HFF-Myc (cell line): Measurements from ENCODE around the gene CDCA7.
"Not testable (repeated sequence)": the region's sequence is repeated elsewhere in the genome, so short reads cannot be mapped to it uniquely, and the experiment has no call there.

Experiments
- DNase-seq: peaks from one replicate; pipeline ENCODE4 v3.0.0-alpha.2; 2011; ENCODE audit warnings: low read depth; ENCODE audit errors: extremely low read depth
- H3K4me3 ChIP-seq: replicated peaks from 2 replicates; pipeline ENCODE4 v1.5.1; 2011; ENCODE audit warnings: low read depth, mild to moderate bottlenecking, control low read depth, low read length
- CTCF ChIP-seq: IDR thresholded peaks from 2 replicates; pipeline ENCODE4 v1.5.1; 2012; ENCODE audit warnings: mild to moderate bottlenecking, low read depth, low read length, control low read depth; ENCODE audit errors: missing control alignments

The CDCA7 gene

DNA sequence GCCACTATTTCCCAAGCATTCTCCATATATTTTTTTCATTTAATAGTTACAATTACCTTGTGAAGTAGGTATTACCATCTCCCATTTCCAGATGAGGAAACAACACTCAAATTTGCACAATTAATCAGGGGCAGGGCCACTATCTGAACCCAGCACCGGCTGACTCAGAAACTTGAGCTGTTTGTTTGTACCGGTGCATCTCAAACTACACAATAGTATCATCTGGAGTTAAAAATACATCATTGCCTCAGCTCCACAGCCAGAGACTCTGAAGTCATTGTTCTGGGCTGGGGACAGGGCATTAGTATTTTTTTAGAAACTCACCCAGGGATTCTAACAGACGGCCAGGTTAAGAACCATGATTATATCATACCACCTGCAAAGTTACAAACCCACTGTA lies 55.9 kb downstream of the CDCA7 start:
- H3K4me3 ChIP-seq, result no peak overlapping the region
- TF ChIP-seq CTCF, result no peak
- DNase-seq, result no peak

DNA sequence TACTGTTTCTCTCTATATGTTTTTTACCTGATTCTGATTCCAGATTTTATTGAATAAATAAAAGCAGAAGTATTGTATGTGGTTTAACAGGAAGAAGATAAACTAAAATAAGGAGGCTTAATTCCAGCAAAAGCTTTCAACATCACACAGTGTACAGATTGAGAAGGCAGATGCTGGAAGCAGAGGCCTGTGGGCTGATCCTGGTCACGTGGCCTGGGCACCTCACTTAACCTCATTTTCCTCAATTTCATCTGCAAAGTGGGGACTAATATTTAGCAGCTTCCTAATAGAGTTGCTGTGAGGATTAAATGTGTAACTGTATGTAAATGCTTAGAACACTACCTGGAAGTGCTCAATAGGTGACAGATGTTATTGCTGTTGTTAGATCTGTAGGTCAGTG lies 58.0 kb downstream of the CDCA7 start:
- DNase-seq, result no peak
- no peak overlapping the region for H3K4me3 ChIP-seq
- TF ChIP-seq CTCF, result no peak

DNA sequence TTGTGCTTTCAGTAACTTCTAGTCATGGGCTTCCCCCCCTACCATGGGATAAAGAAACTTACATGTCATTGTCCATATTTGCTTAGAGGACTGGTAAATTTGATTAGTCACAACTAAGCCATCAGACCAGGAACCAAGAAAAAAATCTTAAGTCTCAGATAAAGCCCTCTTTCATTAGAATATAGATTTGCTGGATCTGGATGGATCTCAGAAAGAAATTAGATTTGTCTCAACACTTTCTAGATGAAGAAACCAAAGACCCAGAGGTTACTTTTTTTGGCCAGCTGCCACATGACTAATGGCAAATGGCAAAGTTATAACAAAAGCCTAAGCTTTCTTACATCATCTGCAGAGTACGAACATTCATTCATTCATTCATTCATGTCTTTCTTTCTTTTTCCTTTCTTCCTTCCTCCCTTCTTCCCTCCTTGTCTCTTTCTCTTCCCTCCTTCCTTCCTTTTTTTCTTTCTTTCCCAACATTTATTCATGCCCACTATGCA lies 60.2 kb downstream of the CDCA7 start:
- DNase-seq, result no peak
- TF ChIP-seq CTCF, result no peak

DNA sequence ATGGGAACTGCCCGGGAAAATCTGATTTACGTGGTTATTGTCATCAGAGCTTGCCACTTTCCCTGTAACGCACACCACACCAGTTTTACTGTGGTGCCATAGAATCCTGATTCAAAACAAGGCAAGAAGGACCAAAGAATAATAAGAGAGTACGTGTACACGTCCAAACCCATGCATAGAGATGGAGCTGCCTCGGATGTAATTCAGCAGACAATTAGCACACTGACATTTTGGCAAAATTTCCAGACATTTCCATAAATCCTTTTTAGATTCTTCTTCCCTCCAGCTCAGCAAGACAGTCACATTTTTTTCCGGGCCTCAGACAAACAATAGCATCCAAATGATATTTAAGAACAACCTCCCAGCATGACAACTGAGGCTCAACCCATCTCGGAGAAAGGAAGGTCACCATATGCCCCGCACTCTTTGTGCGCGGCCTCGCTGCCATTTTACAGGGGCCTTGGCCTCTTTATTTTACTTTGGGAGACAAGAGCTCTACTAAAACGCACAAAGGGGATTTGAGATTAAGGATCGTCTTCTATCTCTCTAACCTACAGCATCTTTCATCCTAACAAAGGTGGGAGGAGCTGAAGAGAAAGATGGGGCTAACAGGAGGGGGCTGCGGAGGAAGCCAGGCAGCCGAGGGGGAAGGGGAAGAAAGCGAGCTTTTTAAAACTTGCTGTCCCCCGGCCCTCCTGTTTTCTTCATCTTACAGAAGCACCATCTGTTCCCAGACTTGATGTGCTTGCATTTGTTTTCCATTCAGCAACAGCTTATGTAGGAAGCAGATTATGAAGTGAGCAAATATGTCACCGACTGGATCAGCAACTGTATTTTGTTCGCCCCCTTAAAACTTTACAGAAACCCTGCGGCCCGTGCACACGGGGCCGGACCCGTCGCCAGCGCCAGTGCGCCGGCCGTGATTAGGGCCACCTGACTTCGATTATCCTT lies 61.0 kb downstream of the CDCA7 start:
- DNase-seq, result no peak
- no peak overlapping the region for H3K4me3 ChIP-seq
- TF ChIP-seq CTCF, result no peak

More for the DNA sequence above, 60.2 kb downstream of the CDCA7 start:
- H3K4me3 ChIP-seq, result no peak overlapping the region

GRCh38 chr2:173416415-173417152 lies 61.9 kb downstream of the CDCA7 start:
- not testable (repeated sequence) for DNase-seq, H3K4me3 ChIP-seq

DNA sequence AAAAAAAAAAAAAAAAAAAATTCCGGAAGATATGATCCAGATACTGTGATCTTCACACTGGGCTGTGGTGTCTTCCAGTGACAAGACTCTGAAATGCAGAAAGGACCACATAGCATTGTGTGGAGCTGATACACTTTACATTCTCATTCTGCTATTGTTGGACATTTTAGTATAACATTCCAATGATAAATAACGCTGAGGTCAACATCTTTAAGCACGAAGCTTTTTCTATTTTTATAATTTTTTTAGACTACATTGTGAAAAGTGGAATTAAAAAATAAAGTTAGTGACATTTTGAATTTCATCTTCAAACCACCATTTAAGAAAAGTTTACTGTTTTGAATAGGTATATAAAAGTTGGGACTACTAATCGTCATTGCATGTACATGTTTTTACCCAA lies 62.7 kb downstream of the CDCA7 start:
- no peak overlapping the region for H3K4me3 ChIP-seq
- TF ChIP-seq CTCF, result no peak
- no peak for DNase-seq

GRCh38 chr2:173417802-173418201 lies 63.1 kb downstream of the CDCA7 start:
- DNase-seq, result no peak
- no peak for TF ChIP-seq CTCF
- no peak overlapping the region for H3K4me3 ChIP-seq
